H1 (cell line): ENCODE measurements around the gene PXN. TPM values are rescaled to one million over a fixed set of nuclear protein-coding genes. Genes with fewer than 3 reads are reported as not detected.

Experiments used
- CTCF ChIA-PET: fragments of 300-600 bp; sonication (Branson Sonifier 250); formaldehyde crosslinking; loops from one replicate; lab custom pipeline; 2021; ENCODE audit not compliant: partially characterized antibody; lab: Charles Lee
- POLR2A ChIA-PET: fragments of 300-600 bp; sonication (Branson Sonifier 250); formaldehyde crosslinking; loops from one replicate; lab custom pipeline; 2021; ENCODE audit warnings: inconsistent platforms; ENCODE audit not compliant: partially characterized antibody; lab: Charles Lee
- DNase-seq, 2 experiments: peaks; one replicate each; pipeline versions ENCODE4 v3.0.0 to v3.0.0-alpha.2; 2010 to 2022; ENCODE audit warnings: low spot score in 2 of 2, low read depth in 1 of 2, mixed read lengths in 1 of 2
- FAIRE-seq: peaks from 2 replicates; lab custom pipeline; 2011; peaks lifted over from hg19 to GRCh38; lab: Jason Lieb, UNC
- H2AFZ ChIP-seq: 2 replicates; pipeline ENCODE4 v1.8.1; 2012; ENCODE audit warnings: low read length, inconsistent platforms
- H2AK5ac ChIP-seq: 2 replicates; pipeline ENCODE4 v1.6.1; 2013; ENCODE audit warnings: low read depth, low read length
- H2BK120ac ChIP-seq: replicated peaks from 2 replicates; pipeline ENCODE3; 2013; ENCODE audit warnings: low read depth, low read length, inconsistent platforms
- H2BK12ac ChIP-seq: 2 replicates; pipeline ENCODE4 v1.6.1; 2013; ENCODE audit warnings: low read depth, low read length
- H2BK15ac ChIP-seq: 2 replicates; pipeline ENCODE4 v1.6.1; 2013; ENCODE audit warnings: low read length
- H2BK20ac ChIP-seq: 2 replicates; pipeline ENCODE4 v1.6.1; 2013; ENCODE audit warnings: low read length
- H2BK5ac ChIP-seq: 2 replicates; pipeline ENCODE4 v1.6.1; 2013; ENCODE audit warnings: low read depth, low read length
- H3K14ac ChIP-seq: 2 replicates; pipeline ENCODE4 v1.6.1; 2013; ENCODE audit warnings: inconsistent platforms; ENCODE audit not compliant: insufficient read length
- H3K18ac ChIP-seq: 2 replicates; pipeline ENCODE4 v1.6.1; 2013; ENCODE audit warnings: low read length; ENCODE audit errors: extremely low read depth
- H3K23ac ChIP-seq: 2 replicates; pipeline ENCODE4 v1.6.1; 2013; ENCODE audit warnings: inconsistent platforms; ENCODE audit not compliant: insufficient read length
- H3K23me2 ChIP-seq: 2 replicates; pipeline ENCODE4 v1.6.1; 2013; ENCODE audit warnings: low read depth, low read length
- H3K27ac ChIP-seq: 2 replicates; pipeline ENCODE4 v1.6.1; 2011; ENCODE audit warnings: low read depth, low read length, inconsistent platforms
- H3K27me3 ChIP-seq, 4 experiments: replicated peaks in 1 of 4; 1 replicate in 1 of 4; 2 replicates in 3 of 4; pipeline versions ENCODE4 v1.6.1 to v1.8.1; 2011 to 2013; ENCODE audit warnings: low read length in 3 of 4, mild to moderate bottlenecking in 3 of 4, inconsistent platforms in 2 of 4, mixed read lengths in 2 of 4, moderate library complexity in 1 of 4; ENCODE audit not compliant: control insufficient read depth in 3 of 4, insufficient read depth in 3 of 4; ENCODE audit errors: extremely low read depth in 1 of 4
- H3K36me3 ChIP-seq, 4 experiments: 2 replicates each; pipeline versions ENCODE4 v1.6.1 to v1.8.1; 2011 to 2013; ENCODE audit warnings: mild to moderate bottlenecking in 4 of 4, low read length in 3 of 4, moderate library complexity in 2 of 4, control low read depth in 1 of 4, inconsistent platforms in 1 of 4; ENCODE audit not compliant: insufficient read depth in 4 of 4, control insufficient read depth in 2 of 4
- H3K4ac ChIP-seq: replicated peaks from 2 replicates; pipeline ENCODE3; 2013; ENCODE audit warnings: low read length, low read depth, mixed read lengths, inconsistent platforms; ENCODE audit not compliant: insufficient read length
- H3K4me1 ChIP-seq, 4 experiments: replicated peaks in 1 of 4; 1 replicate in 1 of 4; 2 replicates in 3 of 4; pipeline versions ENCODE4 v1.6.1 to v1.8.1; 2011 to 2013; ENCODE audit warnings: low read length in 3 of 4, inconsistent platforms in 2 of 4, mixed read lengths in 1 of 4; ENCODE audit not compliant: insufficient read depth in 4 of 4, control insufficient read depth in 3 of 4
- H3K4me2 ChIP-seq, 2 experiments: 2 replicates each; pipeline versions ENCODE4 v1.6.1 to v1.8.1; 2011 to 2013; ENCODE audit warnings: low read depth in 2 of 2, low read length in 2 of 2, control low read depth in 1 of 2, inconsistent platforms in 1 of 2, mild to moderate bottlenecking in 1 of 2; ENCODE audit not compliant: insufficient read depth in 1 of 2
- H3K4me3 ChIP-seq, 4 experiments: fragments of 200-600, 300-600 bp in 1 of 4; sonication (generic), shearing (Covaris generic), sonication (Bioruptor Twin) in 1 of 4; 2 replicates each; pipeline versions ENCODE4 v1.5.1 to v1.8.1; 2011 to 2016; ENCODE audit warnings: low read length in 4 of 4, low read depth in 3 of 4, control low read depth in 2 of 4, inconsistent platforms in 2 of 4, mild to moderate bottlenecking in 2 of 4, mixed read lengths in 1 of 4, moderate library complexity in 1 of 4; ENCODE audit not compliant: insufficient read depth in 2 of 4; ENCODE audit errors: extremely low read depth in 1 of 4
- H3K56ac ChIP-seq: replicated peaks from 2 replicates; pipeline ENCODE3; 2013; ENCODE audit warnings: low read depth, mild to moderate bottlenecking, mixed read lengths, low read length, inconsistent platforms; ENCODE audit not compliant: insufficient read length
- H3K79me1 ChIP-seq: 2 replicates; pipeline ENCODE4 v1.6.1; 2013; ENCODE audit warnings: low read depth, low read length, control low read depth
- H3K79me2 ChIP-seq, 2 experiments: 2 replicates each; pipeline versions ENCODE4 v1.6.1 to v1.8.1; 2012 to 2013; ENCODE audit warnings: low read length in 2 of 2, mild to moderate bottlenecking in 2 of 2, inconsistent platforms in 1 of 2; ENCODE audit not compliant: insufficient read depth in 2 of 2, control insufficient read depth in 1 of 2
- H3K9ac ChIP-seq, 4 experiments: replicated peaks in 1 of 4; 1 replicate in 1 of 4; 2 replicates in 3 of 4; pipeline versions ENCODE4 v1.6.1 to v1.8.1; 2011 to 2013; ENCODE audit warnings: low read depth in 3 of 4, low read length in 3 of 4, control low read depth in 2 of 4, mild to moderate bottlenecking in 2 of 4, moderate library complexity in 2 of 4, inconsistent platforms in 1 of 4; ENCODE audit errors: extremely low read depth in 1 of 4
- H3K9me3 ChIP-seq, 2 experiments: 2 replicates each; pipeline versions ENCODE4 v1.6.1 to v1.8.1; 2012 to 2013; ENCODE audit warnings: mild to moderate bottlenecking in 2 of 2, moderate library complexity in 2 of 2, control low read depth in 1 of 2, inconsistent platforms in 1 of 2, low read depth in 1 of 2, low read length in 1 of 2, mixed read lengths in 1 of 2; ENCODE audit not compliant: insufficient read depth in 2 of 2
- H4K20me1 ChIP-seq, 2 experiments: replicated peaks in 1 of 2; 2 replicates each; pipeline versions ENCODE3 to v1.8.1; 2011 to 2013; ENCODE audit warnings: inconsistent platforms in 2 of 2, low read length in 2 of 2, mild to moderate bottlenecking in 1 of 2; ENCODE audit not compliant: insufficient read depth in 2 of 2, control insufficient read depth in 1 of 2
- H4K5ac ChIP-seq: 2 replicates; pipeline ENCODE4 v1.6.1; 2013; ENCODE audit warnings: low read length, low read depth, mixed read lengths, inconsistent platforms; ENCODE audit not compliant: insufficient read length
- H4K8ac ChIP-seq: 2 replicates; pipeline ENCODE4 v1.8.0; 2013; ENCODE audit warnings: mild to moderate bottlenecking, moderate library complexity, low read length, inconsistent platforms; ENCODE audit not compliant: insufficient read depth; ENCODE audit errors: extremely low read depth
- H4K91ac ChIP-seq: replicated peaks from 2 replicates; pipeline ENCODE3; 2013; ENCODE audit warnings: low read length, mixed read lengths, inconsistent platforms; ENCODE audit not compliant: insufficient read length
- CBX8 ChIP-seq: fragments of 300-800, 300-1000 bp; sonication (generic); IDR thresholded peaks from 2 replicates; pipeline ENCODE4 v1.7.1; 2016; ENCODE audit warnings: low read depth, low read length, borderline replicate concordance
- SP1 ChIP-seq: IDR thresholded peaks from 2 replicates; pipeline ENCODE4 v1.6.1; 2011; ENCODE audit warnings: low read depth, low read length
- TEAD4 ChIP-seq: IDR thresholded peaks from 2 replicates; pipeline ENCODE4 v1.6.1; 2012; ENCODE audit warnings: low read depth, low read length, inconsistent platforms, mixed read lengths
- WGBS, 2 experiments: shearing (Covaris generic) in 1 of 2; methylation state at CpG; one replicate each; pipeline versions ENCODE4 v1.1.6 to v1.1.7; 2013 to 2015; ENCODE audit warnings: low lambda C conversion rate in 2 of 2, mixed read lengths in 2 of 2, inconsistent platforms in 1 of 2, low coverage in 1 of 2, missing lambda C conversion rate in 1 of 2; ENCODE audit not compliant: insufficient replicate concordance in 2 of 2, insufficient coverage in 1 of 2, insufficient read length in 1 of 2; ENCODE audit errors: extremely low coverage in 1 of 2, missing lambda C conversion rate in 1 of 2; 5-methylcytosine and 5-hydroxymethylcytosine counted together
- polyA plus RNA-seq, 7 experiments: library from polyadenylated mRNA; depleted of rRNA in 3 of 7; stranded (reverse) in 5 of 7; unstranded in 2 of 7; fragments of >200 nt in 5 of 7; fragments of 200-250 nt in 2 of 7; gene quantifications; 1 replicate in 5 of 7; 2 replicates in 1 of 7; 4 replicates in 1 of 7; pipeline versions ENCODE4 v1.2.1 to v1.2.3, GENCODE V29; 2011 to 2013; ENCODE audit warnings: missing spikeins in 2 of 7, mixed read lengths in 2 of 7
- total RNA-seq: library from RNA; stranded (reverse); fragmentation: NEBNext Ultra II Directional; extraction: Animal tissue kit (Norgen Biotek cat#: 25700); gene quantifications from 2 replicates; pipeline ENCODE4 v1.2.1, GENCODE V29; 2021

The PXN gene
- total and polyA plus RNA-seq, 2 of the 8 experiments (the other 6 are each of a cell fraction or from before 2014, with no cell fraction given): 51.0 to 105 TPM

GRCh38 chr12:120283318-120283717 is 17.8 kb upstream of the PXN start:
- Histone ChIP-seq H3K27me3 (no peaks in the 10 kb centered on the region), H3K14ac (no peak overlapping the region), H4K20me1 (no peaks in the 10 kb centered on the region), H2BK5ac (no peak overlapping the region), H2AFZ (no peak overlapping the region; the same call in 1 of the 2 replicates), H4K8ac (peak overlapping the region; percentile 45; the same call in 1 of the 2 replicates), H4K91ac (no peak overlapping the region), H3K79me1 (no peaks in the 10 kb centered on the region), H3K27ac (no peak overlapping the region), H3K23me2 (no peaks in the 10 kb centered on the region; the same call in 1 of the 2 replicates), H4K5ac (no peak overlapping the region), H2BK20ac (no peak overlapping the region), H3K4me2 (no peak overlapping the region), H3K23ac (no peak overlapping the region), H3K9me3 (peaks cover 7 to 8% of the 10 kb centered on the region in 2 experiments; a peak in 3 of 4 replicates), H3K36me3 (no peaks in the 10 kb centered on the region), H2BK120ac (no peak overlapping the region), H3K4ac (no peak overlapping the region), H3K79me2 (no peaks in the 10 kb centered on the region), H3K9ac (no peak overlapping the region), H3K4me3 (no peak overlapping the region), H2BK15ac (no peak overlapping the region), H3K4me1 (peaks cover 0 to 3% (median 1%) of the 10 kb centered on the region in 4 experiments; a peak in 2 of 7 replicates), H3K18ac (peak overlapping the region; percentile 78), H3K56ac (no peak overlapping the region), H2BK12ac (0 out of 2 replicates have a peak overlapping the region, but pooled peaks have one; percentile 50), H2AK5ac (no peak overlapping the region)
- FAIRE-seq: no peak
- TF ChIP-seq SP1: peak; percentile 59
- no peak for TF ChIP-seq CBX8
- TF ChIP-seq TEAD4: peak; percentile 52; the same call in 1 of the 2 replicates
- peak in 1 of 2 experiments; percentile 52 for DNase-seq
- ChIA-PET POLR2A (interaction anchor here (1.0 to 67.0 kb wide), 6 partner anchors 8 to 55 kb away, joined by 3 to 4270 read pairs (median 5); partner anchors contain the start of genes GCN1, PXN, RNU4-1 and RNU4-2), CTCF (interaction anchor here (0.9 to 8.9 kb wide), 5 partner anchors 8 to 82 kb away, joined by 3 to 91 read pairs (median 7); partner anchors contain the start of genes RNU4-2, RPLP0 and SIRT4)
- WGBS, 2 experiments: 86% methylated on average over 7 of the region's 7 CpGs; no CpG with 5 or more reads in 1 of the 2 experiments
